NCI-H1417 (cell line): Measurements from ENCODE around the gene ROBO4.

ENCODE experiments used
- DNase-seq, 3 experiments: peaks; one replicate each; lab custom pipeline; 2025; lab: John Stamatoyannopoulos, UW

Gene ROBO4

GRCh38 chr11:124897674-124898262 is at the start of gene ROBO4:
Gene ROBO4 (minus strand): TSS chr11:124897865. CDS start chr11:124897795, 70 bp downstream.
- DNase-seq: no peak

GRCh38 chr11:124946735-124947141 is 49.1 kb upstream of the ROBO4 start:
- DNase-seq: no peak

DNA sequence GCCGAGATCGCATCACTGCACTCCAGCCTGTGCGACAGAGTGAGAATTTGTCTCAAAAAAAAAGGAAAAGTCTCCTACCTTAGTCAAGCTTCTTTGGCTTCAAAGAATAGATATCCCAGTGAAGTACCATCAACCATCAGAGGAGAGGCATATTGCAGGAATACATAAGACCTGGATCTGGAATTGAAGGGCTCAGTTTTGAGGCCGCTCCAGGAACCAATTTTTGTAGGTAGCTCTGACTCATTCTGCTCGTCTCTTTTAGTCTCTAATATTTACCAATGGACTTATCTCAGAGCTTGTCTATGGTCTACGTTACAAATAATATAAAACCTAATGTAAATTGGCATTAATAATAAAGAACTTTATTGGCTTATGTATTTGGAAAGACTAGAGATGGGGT is 48.2 kb upstream of the ROBO4 start:
- DNase-seq: no peak

DNA sequence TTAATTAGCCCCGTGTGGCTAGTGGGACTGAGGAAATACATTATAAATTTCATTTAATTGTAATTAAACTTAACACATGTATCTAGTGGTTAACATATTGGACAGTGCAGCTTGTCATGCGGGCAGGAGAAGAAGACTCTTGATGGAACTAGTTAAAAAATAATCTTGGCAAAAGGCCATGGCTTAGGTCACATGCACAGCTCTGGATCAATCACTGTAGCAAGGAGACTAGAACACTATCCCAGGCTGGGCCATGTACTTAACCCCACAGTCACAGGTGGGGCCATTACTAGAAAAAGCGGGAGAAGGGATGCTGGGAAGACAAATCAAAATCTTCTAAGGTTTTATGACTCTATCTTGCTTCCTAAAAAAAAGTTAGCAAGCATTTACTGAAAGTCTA is 46.9 kb upstream of the ROBO4 start:
- DNase-seq: no peak

DNA sequence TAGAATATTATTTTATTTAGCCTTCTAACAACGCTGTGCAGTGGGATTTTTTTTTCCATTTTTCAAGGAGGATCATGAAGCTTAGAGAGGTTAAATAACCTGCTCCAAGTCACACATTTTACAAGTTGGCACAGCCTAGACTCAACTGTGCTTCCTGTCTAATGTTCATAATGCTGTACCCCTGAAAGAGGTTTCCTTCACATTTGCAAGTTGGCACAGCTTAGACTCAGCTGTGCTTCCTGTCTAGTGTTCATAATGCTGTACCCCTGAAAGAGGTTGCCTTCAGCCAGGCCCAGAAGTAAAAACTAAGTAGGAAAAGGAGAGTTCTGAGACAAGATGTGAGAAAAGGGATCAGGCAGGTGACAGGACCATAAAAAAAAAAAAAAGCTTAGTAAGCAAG is 46.1 kb upstream of the ROBO4 start:
- DNase-seq: no peak

- no peak for DNase-seq
Measured at GRCh38 chr11:124943254-124943616, 45.6 kb upstream of the ROBO4 start.

DNA sequence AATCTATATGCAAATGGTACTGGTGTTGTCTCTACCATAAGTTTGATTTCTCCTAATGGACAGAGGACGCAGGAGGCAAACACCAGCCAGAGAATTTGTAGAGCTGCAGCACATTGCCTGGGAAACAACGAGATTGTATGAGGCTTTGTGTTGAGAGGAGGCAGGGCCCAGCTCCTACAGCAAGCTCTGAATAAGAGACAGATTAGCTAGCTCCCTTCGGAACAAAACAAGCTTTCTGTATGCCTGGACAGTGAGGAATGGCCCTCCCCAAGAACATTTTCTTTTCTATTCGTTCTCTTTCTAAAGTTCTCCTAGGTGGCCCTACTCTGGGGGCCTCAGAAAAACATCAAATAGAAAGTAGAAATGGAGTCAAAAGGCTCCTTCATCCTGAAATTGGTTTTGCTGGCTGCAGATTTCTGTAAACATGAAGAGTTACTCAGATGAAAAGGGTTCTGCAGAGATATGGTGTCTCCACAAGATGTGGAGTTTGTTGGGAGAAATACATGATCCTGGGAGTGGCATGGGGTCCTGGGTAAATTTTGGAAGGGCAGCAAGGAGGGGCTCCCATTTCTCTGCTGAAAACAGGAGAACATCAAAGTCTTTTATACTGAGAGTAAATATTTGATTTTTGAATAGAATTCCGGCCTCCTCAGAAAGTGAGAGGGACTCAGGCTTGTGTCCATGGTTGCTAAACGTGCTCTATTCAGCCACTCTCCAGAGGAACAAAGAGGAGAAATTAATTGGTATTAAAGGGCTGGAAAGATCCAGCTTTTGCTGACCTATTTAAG is 45.0 kb upstream of the ROBO4 start:
- DNase-seq: peak in 1 of 3 experiments; percentile 30

DNA sequence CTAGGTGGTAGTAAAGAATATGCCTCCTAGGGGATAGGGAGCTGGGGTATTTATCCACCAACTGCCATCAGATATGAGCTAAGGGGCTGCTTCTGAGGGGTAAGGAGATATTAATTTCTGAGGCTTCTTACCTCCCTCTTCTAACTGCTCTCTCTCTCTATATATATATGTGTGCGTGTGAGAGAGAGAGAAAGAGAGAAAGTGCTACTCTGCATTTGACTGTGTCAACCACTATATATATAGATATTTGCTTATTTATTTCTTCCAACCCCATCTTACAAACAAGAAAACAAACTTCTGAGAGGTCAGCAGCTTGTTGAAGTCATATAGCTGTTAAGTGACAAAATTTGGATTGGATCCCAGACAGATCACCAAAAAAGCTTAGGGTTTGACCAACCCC is 44.0 kb upstream of the ROBO4 start:
- no peak for DNase-seq

DNA sequence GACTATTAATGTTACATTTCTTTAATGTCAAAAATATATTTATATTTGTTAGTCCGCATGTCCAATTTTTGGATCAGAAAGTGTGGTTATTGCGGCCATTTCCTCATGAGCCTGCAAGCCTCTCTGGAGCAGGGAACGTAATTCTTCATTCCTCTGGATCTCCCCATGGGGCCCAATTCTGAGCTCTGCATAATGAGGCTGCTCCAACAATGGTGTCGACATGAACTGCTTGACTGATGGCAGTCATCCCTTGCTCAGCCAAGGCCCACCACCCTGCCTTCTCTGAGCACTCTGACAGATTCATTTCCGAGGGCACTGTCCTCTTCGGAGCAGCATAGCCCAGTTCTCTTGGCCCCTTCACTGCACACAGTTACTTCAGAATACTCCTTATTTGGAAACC is 41.3 kb upstream of the ROBO4 start:
- DNase-seq: no peak

GRCh38 chr11:124938206-124938765 is 40.6 kb upstream of the ROBO4 start:
- no peak for DNase-seq

GRCh38 chr11:124937336-124937935 is 39.8 kb upstream of the ROBO4 start:
- no peak for DNase-seq

DNA sequence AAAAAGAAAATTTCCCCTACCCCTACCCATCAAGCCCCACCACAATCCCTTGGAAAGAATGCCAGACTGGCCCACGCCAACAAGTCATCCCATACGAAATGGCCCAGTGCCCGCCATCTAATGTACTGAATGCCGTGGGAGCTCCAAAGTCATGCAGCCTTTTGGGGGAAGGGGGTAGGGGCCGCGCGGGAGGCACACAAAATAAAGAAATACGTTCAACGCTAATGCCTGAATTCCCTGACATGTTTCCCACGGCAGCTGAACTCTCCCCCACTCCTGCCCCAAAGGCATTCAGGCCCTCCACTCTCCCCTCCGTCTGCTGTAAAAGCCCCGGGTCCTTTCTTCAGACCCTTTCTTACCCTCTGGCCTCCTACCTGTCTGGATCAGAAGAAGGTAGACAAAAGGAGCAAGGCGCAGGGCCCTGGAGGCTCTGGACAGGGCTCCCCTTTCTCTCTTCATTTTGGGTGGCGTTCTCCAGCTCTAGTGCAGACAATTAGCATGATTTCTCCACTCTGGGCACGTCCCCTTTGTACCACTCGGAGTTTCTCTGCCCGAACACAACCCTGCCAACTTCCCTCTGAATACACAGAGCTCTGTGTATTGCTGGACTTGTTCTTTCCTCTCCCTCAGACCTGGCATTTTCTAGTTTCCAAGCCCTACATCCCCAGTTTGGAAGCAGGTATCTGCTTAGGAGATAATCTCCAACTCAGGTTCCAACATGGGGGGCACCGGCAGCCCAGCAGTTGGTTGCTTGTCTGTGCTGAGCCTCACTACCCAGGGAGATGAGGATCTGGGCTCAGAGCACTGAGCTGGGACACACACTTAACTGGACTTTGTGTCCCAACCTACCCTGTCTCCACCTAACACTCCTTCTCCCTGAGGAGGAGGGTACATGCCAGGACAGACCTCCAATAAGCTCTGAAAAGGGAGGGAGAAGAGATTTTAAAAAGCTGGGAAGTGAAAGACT is 38.2 kb upstream of the ROBO4 start, which contains the start of gene HEPACAM:
TSS of gene HEPACAM (minus strand) at position 500 of the 967 bp plus-strand sequence. CDS start at position 459, 41 bp downstream.
- no peak for DNase-seq

DNA sequence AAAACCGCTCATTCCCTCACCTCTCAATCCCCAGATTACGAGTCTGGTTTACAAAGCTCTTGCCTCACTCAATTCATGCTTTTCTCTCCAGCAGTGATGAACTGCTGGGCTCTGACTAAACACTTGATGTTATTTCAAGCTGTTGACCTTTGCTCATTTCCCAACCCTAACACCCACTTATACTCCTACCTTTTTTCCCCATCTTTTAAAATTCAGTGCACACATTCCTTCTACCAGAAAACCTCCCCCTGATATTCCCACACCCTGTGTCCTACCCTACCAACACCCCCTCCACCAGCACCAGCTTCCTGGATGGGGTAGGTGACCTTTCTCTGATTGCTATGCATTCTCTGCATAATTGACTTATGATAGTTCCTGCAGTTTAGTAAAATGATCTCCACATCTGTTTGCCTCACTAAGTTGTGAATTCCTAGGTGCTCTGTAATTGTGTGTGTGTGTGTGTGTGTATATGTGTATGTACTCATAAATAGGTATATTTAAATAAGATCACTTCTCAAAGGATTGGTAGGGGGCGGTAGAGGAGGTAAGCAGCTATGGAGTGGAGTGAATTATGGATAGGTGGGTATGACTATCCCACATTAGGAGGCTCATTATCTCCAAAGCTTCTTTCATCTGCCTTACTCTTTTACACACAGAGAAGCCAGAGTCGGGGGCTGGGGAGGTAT is 37.3 kb upstream of the ROBO4 start:
- no peak for DNase-seq

GRCh38 chr11:124930799-124931198 is 33.1 kb upstream of the ROBO4 start:
- DNase-seq: no peak

DNA sequence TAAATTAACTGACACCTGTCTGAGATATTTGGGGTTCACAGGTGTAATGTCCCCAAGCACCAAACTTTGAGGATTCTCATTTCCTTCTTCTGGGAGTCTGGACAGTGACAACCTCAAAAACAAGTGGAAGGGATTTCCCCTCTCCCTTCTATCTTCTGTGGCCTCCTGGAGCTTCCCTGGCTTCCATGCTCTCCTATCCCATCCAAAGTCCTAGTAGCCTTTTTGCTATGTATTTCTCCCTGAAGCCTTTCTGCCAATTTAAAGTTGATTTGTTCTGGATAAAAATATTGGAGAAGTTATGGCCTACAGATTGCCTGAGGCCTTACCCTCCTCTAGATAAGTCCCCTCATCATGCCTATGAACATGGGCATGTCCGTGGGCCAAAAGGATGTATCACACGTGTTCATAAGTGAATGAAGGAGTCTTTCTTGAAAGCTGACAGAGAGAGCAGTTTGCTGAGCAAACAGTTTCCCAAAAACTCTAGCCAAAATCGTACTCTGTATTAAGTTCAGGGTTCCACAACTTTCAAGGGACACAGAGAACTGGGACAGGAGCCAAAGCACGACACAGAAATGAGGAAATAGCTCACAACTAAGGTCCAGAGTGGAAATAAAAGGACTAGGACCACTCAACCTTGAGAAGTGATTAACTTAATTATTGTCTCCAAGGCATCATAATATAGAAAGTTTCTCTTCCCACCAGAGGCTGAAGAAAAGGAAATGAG is 31.4 kb upstream of the ROBO4 start:
- DNase-seq: no peak

DNA sequence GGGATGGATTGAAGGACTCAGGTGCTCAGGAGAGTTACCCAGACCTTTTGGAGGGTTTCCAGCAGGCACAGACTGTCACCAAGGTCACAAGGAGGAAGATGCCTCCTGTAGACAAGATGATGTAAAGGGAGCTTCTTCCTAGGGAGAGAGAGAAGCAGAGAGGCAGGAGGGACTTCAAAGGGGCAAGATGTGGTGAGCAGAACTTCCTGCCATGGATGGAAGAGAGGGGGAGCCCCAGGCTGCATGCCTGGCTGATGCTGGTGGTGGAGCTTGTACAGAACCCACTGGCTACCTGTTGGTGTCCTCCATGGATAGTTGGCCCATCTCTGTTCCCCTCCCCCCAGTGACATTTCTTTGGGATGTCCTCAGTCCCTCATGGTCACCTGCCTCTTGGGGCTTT is 25.6 kb upstream of the ROBO4 start:
- no peak for DNase-seq

DNA sequence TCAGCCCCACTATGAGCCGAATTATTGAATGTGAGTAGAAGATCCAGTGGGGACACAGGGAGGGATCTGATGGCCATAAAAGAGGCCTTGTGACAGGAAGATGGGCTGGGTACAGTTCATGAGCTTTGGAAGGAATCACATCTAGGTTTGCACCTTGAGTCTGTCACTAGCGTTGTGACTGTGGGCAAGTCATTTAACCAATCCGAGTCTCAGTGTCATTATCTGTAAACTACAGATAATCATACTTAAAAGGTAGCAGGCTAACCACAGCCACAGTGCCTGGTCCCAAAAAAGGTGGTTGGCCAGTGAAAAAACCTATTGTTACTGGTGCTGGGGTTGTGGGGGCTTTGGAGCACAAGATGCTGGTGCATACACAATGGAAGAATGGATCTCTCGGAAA is 25.2 kb upstream of the ROBO4 start:
- no peak for DNase-seq

DNA sequence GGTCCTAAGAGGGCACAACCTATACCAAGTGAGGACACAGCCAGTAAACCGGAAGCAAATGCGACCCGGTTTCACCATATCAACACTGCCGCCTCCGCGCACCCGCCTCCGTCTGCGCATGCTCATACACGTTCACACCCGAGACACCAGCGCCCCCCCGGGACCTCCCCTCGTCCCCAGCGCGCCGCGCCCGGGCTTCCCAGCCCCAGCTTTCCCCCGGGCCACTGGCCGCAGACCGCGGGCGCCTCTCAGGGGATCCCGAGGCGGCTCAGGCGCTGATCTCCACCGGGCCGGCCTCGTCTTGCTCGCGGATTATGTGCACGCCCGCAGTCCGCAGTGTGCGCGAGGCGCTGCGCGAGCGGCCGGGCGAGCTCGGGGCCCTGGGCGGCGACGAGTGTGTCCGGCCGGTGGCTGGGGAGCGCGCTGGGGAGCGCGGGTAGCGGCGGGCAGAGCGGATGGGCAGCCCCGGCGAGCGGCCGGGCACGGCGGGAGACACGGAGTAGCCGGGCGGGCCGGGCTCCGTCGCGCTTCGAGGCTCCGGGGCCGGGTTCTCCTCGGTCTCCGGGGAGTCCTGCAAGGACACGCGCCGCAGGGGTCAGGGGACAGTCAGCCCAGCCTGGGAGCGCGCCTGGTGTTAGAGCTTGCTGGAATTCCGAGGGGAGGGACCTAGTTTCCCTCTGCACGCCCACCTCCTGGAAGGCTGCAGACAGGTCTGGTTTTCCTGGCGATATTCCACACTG is 23.4 kb upstream of the ROBO4 start:
- peak in 2 of 3 experiments; percentile 96 to 97 for DNase-seq

DNA sequence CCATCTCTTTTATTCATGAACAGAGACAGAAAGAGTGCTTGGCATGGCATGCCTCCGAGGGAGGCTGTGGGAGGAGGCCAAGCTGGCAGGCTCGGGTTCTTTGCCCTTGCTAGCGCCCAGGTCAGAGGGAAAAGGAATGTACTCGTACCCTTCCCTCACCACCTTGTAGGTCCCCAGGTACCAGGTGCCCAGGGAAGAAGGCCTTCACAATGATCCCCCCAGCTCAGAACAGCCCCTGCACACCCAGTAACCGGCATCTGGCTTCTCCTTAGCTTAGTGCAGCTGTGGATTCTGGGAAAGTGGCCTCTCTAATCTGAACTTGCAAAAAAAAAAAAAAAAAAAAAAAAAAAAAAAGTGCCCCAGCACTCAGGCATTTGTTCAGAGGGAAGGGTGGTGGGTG is 22.7 kb upstream of the ROBO4 start:
- DNase-seq: no peak

DNA sequence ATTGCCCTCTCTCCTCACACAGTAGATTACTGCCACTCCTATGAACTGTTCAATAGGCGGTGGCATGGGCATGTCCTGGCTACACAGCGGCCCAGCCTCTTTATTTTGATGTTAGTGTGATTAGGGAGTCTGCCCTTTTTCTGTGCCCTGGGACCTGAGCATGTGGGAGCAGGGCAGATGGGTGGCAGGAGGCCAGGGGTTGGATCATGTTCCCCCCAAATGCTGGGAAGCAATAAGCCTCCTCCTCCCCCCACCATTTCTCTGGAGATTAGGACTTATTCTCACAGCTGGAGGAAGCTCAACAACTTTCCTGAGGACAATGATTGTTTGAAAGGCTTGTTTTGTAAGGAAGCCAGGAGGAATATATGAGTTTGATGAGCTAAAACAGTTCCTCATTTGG is 22.2 kb upstream of the ROBO4 start:
- DNase-seq: no peak
